Epithelial cell of esophagus (primary cell): Measurements from ENCODE around the gene ATG16L2.

Source experiments
- DNase-seq: peaks from one replicate; pipeline ENCODE4 v3.0.0; 2010; ENCODE audit warnings: low read depth
- H3K4me3 ChIP-seq: 2 replicates; pipeline ENCODE4 v1.5.1; 2011; ENCODE audit warnings: mild to moderate bottlenecking, low read length, control low read depth
- CTCF ChIP-seq: IDR thresholded peaks from 2 replicates; pipeline ENCODE4 v1.5.1; 2011; ENCODE audit warnings: low read depth, mild to moderate bottlenecking, low read length, control low read depth, inconsistent platforms; ENCODE audit not compliant: insufficient read depth; ENCODE audit errors: missing control alignments

The ATG16L2 gene

GRCh38 chr11:72814286-72815109 is at the start of gene ATG16L2:
TSS of gene ATG16L2 (plus strand) at chr11:72814411. CDS start at chr11:72814446, 35 bp downstream.
- TF ChIP-seq CTCF = peak; percentile 21
- peak within 1 kb of the TSS; percentile 88 for H3K4me3 ChIP-seq
- DNase-seq = peak; percentile 91

- peak; percentile 20 for TF ChIP-seq CTCF
- H3K4me3 ChIP-seq = no peak overlapping the region
- no peak for DNase-seq
Observed at GRCh38 chr11:72764503-72764902, 49.7 kb upstream of the ATG16L2 start.

GRCh38 chr11:72766152-72766902 is 47.9 kb upstream of the ATG16L2 start:
- DNase-seq = no peak
- no peak for TF ChIP-seq CTCF

GRCh38 chr11:72767203-72768062 is 46.8 kb upstream of the ATG16L2 start:
- no peak overlapping the region for H3K4me3 ChIP-seq
- DNase-seq = no peak
- TF ChIP-seq CTCF = no peak

More at GRCh38 chr11:72766152-72766902, 47.9 kb upstream of the ATG16L2 start:
- H3K4me3 ChIP-seq = no peak overlapping the region

- no peak for TF ChIP-seq CTCF
- H3K4me3 ChIP-seq = no peak overlapping the region
- no peak for DNase-seq
Observed at GRCh38 chr11:72768581-72768980, 45.6 kb upstream of the ATG16L2 start.

- TF ChIP-seq CTCF = no peak
- no peak for DNase-seq
- H3K4me3 ChIP-seq = no peak overlapping the region
Observed at GRCh38 chr11:72769680-72770079, 44.5 kb upstream of the ATG16L2 start.
